Measurements from ENCODE around the gene SKI.
"Not testable (repeated sequence)": the region's sequence is repeated elsewhere in the genome, so short reads cannot be mapped to it uniquely, and the experiment has no call there.

SKI gene

DNA sequence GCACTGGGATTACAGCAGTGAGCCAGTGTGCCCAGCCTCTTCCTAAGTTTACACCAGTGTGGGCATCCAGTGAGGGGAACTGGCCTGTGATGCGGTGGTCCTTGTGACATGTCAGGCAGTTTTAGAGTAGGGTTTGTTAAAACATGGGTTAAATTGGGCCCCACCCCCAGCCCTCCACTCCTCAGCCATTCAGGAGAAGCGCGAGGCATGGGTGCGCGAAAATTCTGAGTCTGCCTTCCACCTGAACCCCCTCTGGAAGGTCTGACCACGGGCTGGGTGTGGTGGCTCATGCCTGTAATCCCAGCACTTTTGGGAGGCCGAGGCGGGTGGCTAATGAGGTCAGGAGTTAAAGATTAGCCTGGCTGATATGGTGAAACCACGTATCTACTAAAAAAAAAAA is 51.7 kb downstream of the SKI start:
- DNase-seq: no peak

DNA sequence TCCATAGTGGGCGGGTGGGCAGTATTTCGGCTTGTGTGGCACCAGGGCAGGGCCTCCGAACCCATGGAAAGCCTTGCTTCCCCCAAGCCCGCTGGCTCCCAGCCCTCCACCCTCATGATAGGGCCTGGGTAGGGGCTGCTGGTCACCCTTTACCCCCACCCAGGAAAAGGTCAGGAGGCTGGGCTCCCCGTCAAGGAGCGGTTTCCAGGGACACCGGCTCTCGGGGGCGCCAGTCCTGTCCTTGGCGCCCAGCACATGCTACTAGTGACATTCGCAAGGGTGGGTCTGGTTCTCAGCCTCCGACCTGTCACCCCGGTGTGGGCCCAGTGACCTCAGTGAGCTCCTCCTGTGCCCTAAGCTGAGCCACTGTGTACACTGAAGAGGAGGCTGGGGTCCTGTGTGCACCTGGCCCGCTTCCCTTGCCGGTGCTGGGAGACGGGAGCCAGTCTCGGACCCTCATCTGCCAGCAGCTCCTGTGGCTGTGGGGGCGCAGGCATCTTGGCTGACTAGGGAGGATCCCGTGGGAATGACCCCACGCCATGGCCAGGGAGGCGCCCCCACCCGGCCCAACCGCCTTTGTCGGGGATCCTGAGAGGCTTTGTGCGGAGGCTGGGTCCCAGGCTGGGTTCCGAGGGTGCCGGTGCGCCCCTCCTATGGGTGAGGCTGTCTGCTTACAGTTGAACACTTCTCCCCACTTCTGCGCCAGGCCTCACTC is 54.6 kb downstream of the SKI start:
- DNase-seq: no peak

GRCh38 chr1:2283371-2283990 is 55.4 kb downstream of the SKI start:
- DNase-seq: no peak

- no peak for DNase-seq
These were observed 56.1 kb downstream of the SKI start for GRCh38 chr1:2283991-2284895.

DNA sequence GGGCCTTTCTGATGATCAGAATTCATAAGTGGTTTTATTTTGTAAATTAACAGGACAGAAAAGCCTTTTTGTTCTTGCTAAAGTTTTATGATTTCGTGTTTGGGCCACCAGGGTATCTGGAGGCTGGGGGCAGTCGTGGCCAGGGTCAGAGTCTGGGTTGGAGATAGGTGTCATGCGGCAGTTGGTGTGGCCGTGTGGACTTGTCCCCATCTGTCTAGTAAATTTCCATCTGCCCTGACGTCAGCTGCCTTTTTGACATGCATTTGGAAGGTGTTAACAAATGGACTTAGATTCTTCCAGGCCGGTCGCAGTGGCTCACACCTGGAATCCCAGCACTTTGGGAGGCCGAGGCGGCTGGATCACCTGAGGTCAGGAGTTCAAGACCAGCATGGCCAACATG is 56.8 kb downstream of the SKI start:
- DNase-seq: no peak

DNA sequence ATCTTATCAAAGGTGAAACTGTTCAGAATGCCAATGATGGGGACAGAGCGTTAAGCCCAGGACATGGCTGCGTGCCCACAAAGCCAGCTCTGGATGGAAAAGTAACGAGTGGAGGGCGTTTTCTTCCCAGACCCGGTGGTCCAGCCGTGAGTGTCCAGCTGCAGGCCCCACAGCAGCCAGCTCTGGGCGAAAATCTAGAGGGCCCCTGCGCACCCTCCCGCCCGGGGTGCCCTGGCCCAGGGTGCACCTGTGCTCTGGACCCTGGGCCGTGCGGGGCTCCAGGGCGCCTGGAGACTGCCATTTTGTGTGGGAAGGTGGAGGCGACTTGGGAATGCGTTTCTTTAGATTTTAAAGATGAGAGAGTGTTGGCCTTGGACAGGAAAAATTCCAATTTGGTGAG is 58.8 kb downstream of the SKI start:
- DNase-seq: no peak

- DNase-seq: no peak
These were observed 59.5 kb downstream of the SKI start for GRCh38 chr1:2287649-2288048.

GRCh38 chr1:2288311-2288710 is 60.2 kb downstream of the SKI start:
- no peak for DNase-seq

GRCh38 chr1:2288816-2289536 is 60.9 kb downstream of the SKI start:
- no peak for DNase-seq

GRCh38 chr1:2289607-2290006 is 61.5 kb downstream of the SKI start:
- no peak for DNase-seq

GRCh38 chr1:2290171-2290578 is 62.1 kb downstream of the SKI start:
- no peak for DNase-seq

DNA sequence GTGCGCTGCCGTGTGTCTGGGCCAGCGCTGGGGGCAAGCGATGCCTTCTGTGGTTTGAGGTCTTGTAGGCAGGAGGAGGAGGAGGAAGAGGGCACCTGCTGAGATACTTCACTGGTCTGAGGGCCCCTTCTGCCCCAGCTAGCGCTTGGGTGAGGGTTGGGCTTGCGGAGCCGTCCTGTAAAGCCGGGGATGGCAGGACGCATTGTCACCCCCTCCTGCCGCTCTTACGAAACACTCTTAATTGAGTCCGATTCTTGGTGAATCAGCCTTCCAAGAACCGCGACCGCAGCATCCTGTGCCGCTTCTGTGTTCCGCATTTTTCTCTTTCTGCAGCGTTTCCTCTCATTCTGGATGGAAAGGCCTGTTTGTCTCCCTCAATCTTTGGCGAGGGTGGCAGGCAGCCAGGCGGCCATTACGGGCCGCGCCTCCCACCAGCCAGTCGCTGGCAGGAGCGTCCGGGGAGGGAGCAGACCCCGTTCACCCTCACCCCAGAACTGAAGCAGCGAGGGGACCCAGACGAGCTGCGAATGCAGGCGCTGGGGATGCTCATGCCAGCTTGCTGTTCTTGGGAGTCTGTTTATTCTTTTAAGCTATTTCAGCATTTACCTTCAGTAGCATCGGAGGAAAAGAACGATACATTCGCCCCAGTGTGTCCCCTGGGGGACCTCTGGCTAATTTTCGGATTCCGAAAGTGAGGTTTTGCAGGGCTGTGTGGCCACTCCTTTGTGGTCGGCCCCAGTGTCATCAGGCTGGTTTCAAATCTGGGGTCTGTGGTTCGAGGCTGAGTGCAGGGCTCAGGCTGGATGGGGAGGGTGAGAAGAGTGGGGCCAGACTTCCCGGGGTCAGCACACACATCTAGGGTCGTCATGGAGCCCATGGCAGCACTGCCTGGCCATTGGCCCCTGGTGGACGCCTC is 62.7 kb downstream of the SKI start:
- no peak for DNase-seq

DNA sequence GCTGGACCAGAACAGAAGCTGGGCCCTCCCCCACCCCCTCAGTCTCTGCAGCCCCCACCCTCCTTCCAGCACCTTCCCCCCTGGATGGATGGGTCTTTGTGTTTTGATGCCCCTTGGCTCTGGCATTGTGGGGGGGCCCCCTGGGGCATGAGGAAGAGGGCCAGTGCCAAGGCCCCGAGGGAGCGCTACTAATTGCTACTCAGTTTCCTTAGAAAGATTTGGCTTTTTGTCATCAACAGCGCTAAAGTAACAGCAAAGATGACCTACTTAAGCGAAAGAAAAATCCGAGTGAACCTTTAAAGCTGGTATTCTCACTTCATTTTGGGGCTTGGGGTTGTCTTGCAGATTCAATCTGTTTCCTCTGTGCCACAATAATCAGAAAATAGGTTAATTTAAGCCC is 63.5 kb downstream of the SKI start:
- DNase-seq: no peak

GRCh38 chr1:2292725-2293450 is 64.8 kb downstream of the SKI start:
- DNase-seq: no peak

DNA sequence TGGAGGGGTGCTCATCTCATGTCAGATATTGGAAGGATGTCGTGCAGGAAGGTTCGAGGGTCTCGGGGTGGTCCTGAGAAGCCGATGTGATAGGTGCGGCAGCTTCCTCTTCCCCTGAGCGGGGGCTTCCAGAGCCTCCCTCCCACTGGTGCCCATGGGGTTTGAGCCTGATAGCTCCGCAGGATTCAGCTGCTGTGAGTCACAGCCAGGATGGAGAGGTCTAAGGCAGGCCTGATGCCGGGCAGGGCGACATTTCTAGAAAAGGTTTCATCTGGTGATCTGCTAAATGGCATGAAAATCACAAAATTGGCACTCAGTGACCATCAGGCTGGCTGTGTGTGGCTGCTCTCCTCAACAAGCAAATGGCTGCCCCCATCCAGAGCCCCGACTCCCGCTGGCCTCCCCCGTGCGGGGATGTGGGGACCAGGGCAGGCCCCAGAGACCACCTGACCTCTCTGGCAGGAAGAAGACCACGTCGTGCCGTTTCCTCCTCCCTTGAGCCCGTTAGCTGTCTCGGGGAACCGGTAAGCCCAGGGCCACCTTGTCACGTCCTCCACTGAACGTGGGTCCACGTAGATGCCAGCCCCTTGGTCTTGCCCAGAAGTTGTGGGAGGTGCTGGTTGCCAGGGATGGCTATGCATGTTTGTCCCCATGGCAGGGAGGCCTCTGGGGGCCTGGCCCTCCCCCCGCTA is 66.1 kb downstream of the SKI start:
- no peak for DNase-seq

GRCh38 chr1:2294725-2295078 is 66.6 kb downstream of the SKI start:
- no peak for DNase-seq

DNA sequence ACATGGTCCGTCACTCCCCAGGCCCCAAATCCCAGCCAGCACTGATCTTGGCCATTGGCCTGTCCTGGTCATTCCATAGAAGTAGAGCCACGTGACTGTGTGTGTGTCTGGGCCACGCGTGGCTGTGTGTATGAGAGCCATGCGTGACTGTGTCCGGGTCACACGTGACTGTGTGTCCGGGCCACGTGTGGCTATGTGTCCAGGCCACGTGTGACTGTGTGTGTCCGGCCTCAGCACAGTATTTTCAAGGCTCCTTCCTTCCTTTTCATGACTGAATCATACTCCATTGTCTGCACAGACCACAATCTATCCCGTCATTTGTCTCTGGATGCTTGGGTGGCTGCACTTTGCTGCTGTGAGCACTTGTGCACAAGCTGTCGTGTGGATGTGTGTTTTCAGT is 67.4 kb downstream of the SKI start:
- no peak for DNase-seq

DNA sequence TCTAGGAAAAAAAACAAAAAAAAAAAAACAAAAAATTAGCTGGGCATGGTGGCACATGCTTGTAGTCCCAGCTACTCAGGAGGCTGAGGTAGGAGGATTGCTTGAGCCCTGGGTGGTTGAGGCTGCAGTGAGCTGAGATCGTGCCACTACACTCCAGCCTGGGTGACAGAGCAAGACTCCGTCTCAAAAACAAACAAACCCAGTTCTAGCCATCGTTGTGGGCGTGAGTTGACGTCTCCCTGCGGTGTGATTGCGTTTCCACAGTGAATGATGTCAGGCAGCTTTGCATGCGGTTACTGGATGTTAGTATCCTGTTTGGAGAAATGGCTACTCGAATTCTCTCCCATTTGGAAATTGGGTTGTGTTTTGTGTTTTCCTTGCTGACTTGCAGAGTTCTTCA is 68.1 kb downstream of the SKI start:
- not testable (repeated sequence) for DNase-seq

DNA sequence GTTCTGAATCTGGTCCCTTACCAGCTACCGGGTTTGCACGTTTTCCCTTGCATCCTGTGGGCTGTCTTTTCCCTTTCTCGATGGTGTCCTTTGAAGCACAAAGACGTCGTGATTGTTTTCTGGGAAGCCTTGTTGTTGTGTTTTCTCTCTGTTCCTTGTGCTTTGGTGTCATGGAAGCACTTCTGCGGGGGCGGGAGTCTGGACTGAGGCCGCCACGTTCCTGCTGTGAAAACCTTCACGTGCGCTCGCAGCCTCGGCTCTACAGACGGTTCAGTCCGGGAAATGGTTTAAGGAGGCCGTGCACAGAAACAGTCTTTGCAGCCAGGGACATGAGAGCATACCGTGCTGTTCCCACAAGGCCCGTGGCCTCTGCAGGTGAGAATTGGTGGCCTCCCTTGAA is 68.5 kb downstream of the SKI start:
- no peak for DNase-seq

DNA sequence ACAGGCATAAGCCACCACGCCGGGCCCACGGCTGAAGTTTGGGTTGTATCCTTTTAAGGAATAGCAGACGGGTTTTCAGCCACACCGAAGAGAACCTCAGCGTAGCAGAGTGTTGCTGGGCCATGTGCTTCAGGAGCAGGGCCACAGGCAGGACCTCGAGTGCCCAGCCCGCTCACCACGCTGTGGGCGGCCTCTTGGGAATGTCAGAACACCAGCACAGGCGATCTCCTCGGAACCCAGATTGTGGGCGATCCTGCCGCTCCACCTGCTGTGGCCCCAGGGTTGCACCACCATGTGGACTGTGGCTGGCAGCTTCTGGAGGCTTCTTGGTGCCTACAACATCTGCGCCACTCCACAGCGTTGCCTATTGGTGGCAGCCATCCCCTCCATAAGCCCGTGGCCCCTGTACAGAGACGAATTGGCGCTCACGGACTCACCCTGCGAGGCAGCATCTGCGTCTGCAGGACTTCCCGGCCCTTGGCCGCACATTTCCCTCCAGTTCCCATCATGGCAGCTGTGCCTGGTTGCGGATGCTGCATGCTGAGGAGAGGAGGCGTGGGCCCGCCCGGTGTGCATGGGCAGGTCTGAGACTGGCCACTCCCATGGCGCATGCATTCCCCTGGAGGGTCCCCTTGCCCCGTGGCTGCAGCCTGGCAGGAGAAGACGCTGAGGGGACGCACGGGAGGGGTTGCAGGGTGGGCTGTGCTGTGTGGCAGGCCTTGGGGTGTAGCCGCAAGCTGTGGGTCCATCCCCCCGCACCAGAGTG is 69.3 kb downstream of the SKI start:
- DNase-seq: no peak

All from NCI-H2029 treated with DMSO at 0.1 percent for 48 hours (cell line).